GM10248 (cell line): Measurements from ENCODE around the gene CACNA1G.
A peak's percentile ranks its signal among the peaks of the same experiment; 100 is the strongest.

Experiments
- CTCF ChIA-PET: fragments of 300-600 bp; sonication (Branson Sonifier 250); formaldehyde crosslinking; extraction: SDS; loops from one replicate; lab custom pipeline; 2021; ENCODE audit warnings: antibody characterized with exemption; lab: Yijun Ruan, JAX
- POLR2A ChIA-PET: fragments of 350-650 bp; sonication (Branson Sonifier 250); formaldehyde crosslinking; extraction: SDS; loops from one replicate; lab custom pipeline; 2020; ENCODE audit warnings: antibody characterized with exemption; lab: Yijun Ruan, JAX
- DNase-seq: peaks from one replicate; pipeline ENCODE4 v3.0.0; 2012; ENCODE audit errors: extremely low spot score
- TF ChIP-seq, protein P1 (sequence below): IDR thresholded peaks from 2 replicates; pipeline ENCODE4 v1.5.1; 2012; ENCODE audit warnings: mild to moderate bottlenecking, low read depth; ENCODE audit errors: extremely low read depth, missing control alignments, control extremely low read depth

CACNA1G gene

DNA sequence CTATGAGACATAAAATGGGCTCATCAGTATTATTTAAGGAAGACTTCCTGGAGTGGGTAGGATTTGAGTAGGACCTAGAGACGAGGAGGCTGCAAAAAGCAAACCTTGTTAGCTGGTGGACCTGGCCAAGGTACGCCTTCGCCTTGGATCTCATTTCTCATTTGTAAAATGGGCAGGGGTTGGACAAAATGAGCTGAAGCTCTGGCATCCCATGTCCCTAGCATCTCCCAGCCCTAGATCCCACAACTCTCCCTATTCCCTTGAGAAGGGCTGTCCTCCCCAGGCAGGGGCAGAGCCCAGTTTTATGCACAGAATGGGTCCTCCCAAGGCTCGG is 13.8 kb upstream of the CACNA1G start:
- no peak for DNase-seq
- ChIA-PET POLR2A (no interaction called here), CTCF (interaction anchor here (0.7 to 2.3 kb wide), 7 partner anchors 9 to 135 kb away, joined by 3 to 10 read pairs (median 4); partner anchors contain the start of gene CACNA1G)
- TF ChIP-seq, protein P1, sequence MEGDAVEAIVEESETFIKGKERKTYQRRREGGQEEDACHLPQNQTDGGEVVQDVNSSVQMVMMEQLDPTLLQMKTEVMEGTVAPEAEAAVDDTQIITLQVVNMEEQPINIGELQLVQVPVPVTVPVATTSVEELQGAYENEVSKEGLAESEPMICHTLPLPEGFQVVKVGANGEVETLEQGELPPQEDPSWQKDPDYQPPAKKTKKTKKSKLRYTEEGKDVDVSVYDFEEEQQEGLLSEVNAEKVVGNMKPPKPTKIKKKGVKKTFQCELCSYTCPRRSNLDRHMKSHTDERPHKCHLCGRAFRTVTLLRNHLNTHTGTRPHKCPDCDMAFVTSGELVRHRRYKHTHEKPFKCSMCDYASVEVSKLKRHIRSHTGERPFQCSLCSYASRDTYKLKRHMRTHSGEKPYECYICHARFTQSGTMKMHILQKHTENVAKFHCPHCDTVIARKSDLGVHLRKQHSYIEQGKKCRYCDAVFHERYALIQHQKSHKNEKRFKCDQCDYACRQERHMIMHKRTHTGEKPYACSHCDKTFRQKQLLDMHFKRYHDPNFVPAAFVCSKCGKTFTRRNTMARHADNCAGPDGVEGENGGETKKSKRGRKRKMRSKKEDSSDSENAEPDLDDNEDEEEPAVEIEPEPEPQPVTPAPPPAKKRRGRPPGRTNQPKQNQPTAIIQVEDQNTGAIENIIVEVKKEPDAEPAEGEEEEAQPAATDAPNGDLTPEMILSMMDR, result no peak

GRCh38 chr17:50547035-50547735 is 13.3 kb upstream of the CACNA1G start, which contains the start of gene SPATA20:
Gene SPATA20 (plus strand): TSS chr17:50547174. CDS start chr17:50547209, 35 bp downstream.
- ChIA-PET CTCF (interaction anchor here (0.7 to 2.3 kb wide), 9 partner anchors 8 to 150 kb away, joined by 3 to 10 read pairs (median 3); partner anchors contain the start of genes CACNA1G and LRRC59), POLR2A (no interaction called here)
- peak; percentile 92 for DNase-seq
- TF ChIP-seq, protein P1, result peak; percentile 98

- DNase-seq, result no peak
- TF ChIP-seq, protein P1, result no peak
- POLR2A ChIA-PET, result no interaction called here
- CTCF ChIA-PET, result interaction anchor here (0.9 to 1.7 kb wide), 4 partner anchors 13 to 150 kb away, joined by 3 to 4 read pairs (median 4); partner anchors contain the start of genes CACNA1G and LRRC59
Observed at GRCh38 chr17:50547736-50548083, 12.8 kb upstream of the CACNA1G start.

GRCh38 chr17:50548831-50549230 is 11.7 kb upstream of the CACNA1G start:
- ChIA-PET CTCF (interaction anchor here (0.9 to 4.3 kb wide), 3 partner anchors 13 to 77 kb away, joined by 3 to 27 read pairs (median 7); partner anchors contain the start of gene CACNA1G), POLR2A (no interaction called here)
- DNase-seq, result no peak
- TF ChIP-seq, protein P1, result no peak

DNA sequence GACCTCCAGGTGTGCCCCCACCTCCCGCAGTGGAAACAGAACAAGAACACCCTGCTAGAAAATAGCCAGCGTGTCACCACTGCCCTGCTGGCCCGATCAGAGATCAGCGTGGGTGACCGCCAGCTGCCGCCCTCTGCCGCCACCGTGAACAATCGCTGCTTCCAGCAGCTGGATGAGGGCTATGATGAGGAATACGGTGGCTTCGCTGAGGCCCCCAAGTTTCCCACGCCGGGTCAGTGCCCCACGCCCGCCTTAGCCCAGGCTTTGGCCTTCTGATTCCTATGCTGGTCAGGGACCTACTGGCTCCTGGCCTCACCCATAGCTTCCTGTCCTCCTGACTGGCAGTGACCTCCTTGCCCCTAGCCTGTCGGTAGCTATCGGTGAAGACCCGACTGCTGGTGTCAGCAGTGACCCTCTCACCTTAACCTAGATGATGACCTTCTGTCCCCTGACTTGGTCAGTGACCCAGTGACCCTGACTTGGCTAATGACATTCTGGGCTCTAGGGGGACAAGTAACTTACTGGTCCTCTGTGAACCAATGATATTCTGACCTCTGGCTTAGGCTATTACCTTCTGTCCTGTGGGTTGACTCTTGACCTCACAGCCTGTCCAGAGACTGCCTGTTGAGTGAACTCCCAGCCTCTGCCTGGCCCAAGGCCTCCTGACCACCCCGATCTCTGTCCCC is 11.1 kb upstream of the CACNA1G start:
- ChIA-PET CTCF (interaction anchor here (0.9 to 4.3 kb wide), 7 partner anchors 12 to 136 kb away, joined by 3 to 27 read pairs (median 4); partner anchors contain the start of gene CACNA1G), POLR2A (no interaction called here)
- TF ChIP-seq, protein P1, result no peak
- no peak for DNase-seq

- no peak for DNase-seq
- CTCF ChIA-PET, result interaction anchor here (0.9 to 4.3 kb wide), 9 partner anchors 12 to 152 kb away, joined by 3 to 27 read pairs (median 4); partner anchors contain the start of genes CACNA1G and LRRC59
- POLR2A ChIA-PET, result interaction anchor here (0.5 kb wide), 1 partner anchor 160 kb away, joined by 7 read pairs; no protein-coding TSS in a partner anchor
- TF ChIP-seq, protein P1, result no peak
Observed at GRCh38 chr17:50549969-50550368, 10.5 kb upstream of the CACNA1G start.
